Ishikawa (cell line): ENCODE measurements around the gene PRICKLE3.

Experiments
- CEBPB ChIP-seq: IDR thresholded peaks from 2 replicates; pipeline ENCODE4 v1.6.1; 2012
- CREB1 ChIP-seq: IDR thresholded peaks from 2 replicates; pipeline ENCODE4 v1.6.1; 2012; ENCODE audit warnings: low read depth
- EGR1 ChIP-seq: IDR thresholded peaks from 2 replicates; pipeline ENCODE4 v1.6.1; 2012
- EP300 ChIP-seq: IDR thresholded peaks from 2 replicates; pipeline ENCODE4 v1.6.1; 2012; ENCODE audit warnings: borderline replicate concordance
- FOXM1 ChIP-seq: IDR thresholded peaks from 2 replicates; pipeline ENCODE4 v1.6.1; 2012; ENCODE audit warnings: low read depth, borderline replicate concordance
- MAX ChIP-seq: IDR thresholded peaks from 2 replicates; pipeline ENCODE4 v1.6.1; 2012
- NFIC ChIP-seq: IDR thresholded peaks from 2 replicates; pipeline ENCODE4 v1.6.1; 2012
- RAD21 ChIP-seq: IDR thresholded peaks from 2 replicates; pipeline ENCODE4 v1.6.1; 2012; ENCODE audit warnings: low read depth
- REST ChIP-seq: IDR thresholded peaks from 2 replicates; pipeline ENCODE4 v1.6.1; 2012; ENCODE audit warnings: low read depth, mild to moderate bottlenecking
- TAF1 ChIP-seq: IDR thresholded peaks from 2 replicates; pipeline ENCODE4 v1.6.1; 2012; ENCODE audit warnings: low read depth, mild to moderate bottlenecking
- TCF12 ChIP-seq: IDR thresholded peaks from 2 replicates; pipeline ENCODE4 v1.6.1; 2012; ENCODE audit warnings: low read depth
- TEAD4 ChIP-seq: IDR thresholded peaks from 2 replicates; pipeline ENCODE4 v1.6.1; 2012
- USF1 ChIP-seq: IDR thresholded peaks from 2 replicates; pipeline ENCODE4 v1.6.1; 2012
- YY1 ChIP-seq: IDR thresholded peaks from 2 replicates; pipeline ENCODE4 v1.6.1; 2012; ENCODE audit warnings: low read depth
- ZBTB7A ChIP-seq: IDR thresholded peaks from 2 replicates; pipeline ENCODE4 v1.6.1; 2012; ENCODE audit warnings: low read depth

PRICKLE3 gene

GRCh38 chrX:49137492-49137891 lies 48.7 kb downstream of the PRICKLE3 start:
- TF ChIP-seq CREB1 (no peak), TCF12 (no peak), EP300 (no peak), REST (no peak), USF1 (no peak), ZBTB7A (no peak), NFIC (no peak), MAX (no peak), FOXM1 (no peak), TEAD4 (no peak), CEBPB (no peak)

- TF ChIP-seq YY1 (no peak), REST (no peak), TAF1 (no peak), CREB1 (no peak), EGR1 (no peak), TEAD4 (no peak), RAD21 (no peak), NFIC (no peak), CEBPB (no peak), MAX (no peak), ZBTB7A (no peak), USF1 (no peak), TCF12 (no peak), FOXM1 (no peak), EP300 (no peak)
Measured at GRCh38 chrX:49133759-49134158, 52.4 kb downstream of the PRICKLE3 start.

- TF ChIP-seq TEAD4 (no peak), USF1 (no peak), REST (no peak), TCF12 (no peak), NFIC (no peak), FOXM1 (no peak), RAD21 (no peak), EGR1 (no peak), CEBPB (no peak), MAX (no peak), EP300 (no peak), YY1 (no peak), CREB1 (no peak), ZBTB7A (no peak), TAF1 (no peak)
Measured at GRCh38 chrX:49129427-49129826, 56.7 kb downstream of the PRICKLE3 start.
